Calu3 (cell line): ENCODE results near the gene C16orf87. TPM values are rescaled to one million over a fixed set of nuclear protein-coding genes. Genes with fewer than 3 reads are reported as not detected.

ENCODE experiments used
- BruUV-seq: library from RNA; stranded (reverse); fragments of 400-500 nt; replicated peaks from 2 replicates; lab custom pipeline; 2021; lab: Mats Ljungman, UMichigan
- CTCF ChIA-PET: fragments of 300-600 bp; sonication (Branson Sonifier 250); formaldehyde crosslinking; loops from one replicate; lab custom pipeline; 2022; ENCODE audit warnings: antibody characterized with exemption; lab: Charles Lee
- DNase-seq: peaks from one replicate; pipeline ENCODE4 v3.0.0; 2022
- H3K27ac Mint-ChIP-seq: one replicate; pipeline ENCODE4 v1.8.0; 2022; ENCODE audit warnings: mixed read lengths; ENCODE audit not compliant: unreplicated experiment
- H3K27me3 Mint-ChIP-seq: one replicate; pipeline ENCODE4 v1.8.0; 2022; ENCODE audit warnings: mixed read lengths; ENCODE audit not compliant: unreplicated experiment
- H3K36me3 Mint-ChIP-seq: one replicate; pipeline ENCODE4 v1.8.0; 2022; ENCODE audit warnings: mild to moderate bottlenecking, moderate library complexity, mixed read lengths; ENCODE audit not compliant: insufficient read depth, unreplicated experiment
- H3K4me1 Mint-ChIP-seq: one replicate; pipeline ENCODE4 v1.8.0; 2022; ENCODE audit warnings: mild to moderate bottlenecking, low read depth, mixed read lengths; ENCODE audit not compliant: unreplicated experiment
- H3K4me3 Mint-ChIP-seq: one replicate; pipeline ENCODE4 v1.8.0; 2022; ENCODE audit warnings: mild to moderate bottlenecking, low read depth, moderate library complexity, mixed read lengths; ENCODE audit not compliant: unreplicated experiment
- H3K9me3 Mint-ChIP-seq: one replicate; pipeline ENCODE4 v1.8.0; 2022; ENCODE audit warnings: low read depth, mixed read lengths; ENCODE audit not compliant: unreplicated experiment
- intact Hi-C: fragments of 100-400 bp; cut with micrococcal nuclease; formaldehyde crosslinking; loops from one replicate; pipeline ENCODE4 v1.10.0; 2022; ENCODE audit not compliant: unreplicated experiment
- total RNA-seq: library from RNA; stranded (reverse); gene quantifications from 2 replicates; pipeline ENCODE4 v1.2.3, GENCODE V29; 2022
- TF ChIP-seq, protein P1 (sequence below): fragments of 200-600 bp; IDR thresholded peaks from one replicate; pipeline ENCODE4 v1.8.0; 2022; ENCODE audit warnings: antibody characterized with exemption; ENCODE audit not compliant: unreplicated experiment

The C16orf87 gene
- total RNA-seq, 1 experiment from 2014 or later: 11.6 TPM

- Mint-ChIP-seq H3K27ac (no peak overlapping the region), H3K4me1 (peaks cover 18% of the 10 kb centered on the region), H3K27me3 (no peaks in the 10 kb centered on the region), H3K36me3 (no peaks in the 10 kb centered on the region), H3K9me3 (peaks cover 11% of the 10 kb centered on the region), H3K4me3 (no peak overlapping the region)
- DNase-seq: no peak
- intact Hi-C loops: no loop called here
- CTCF ChIA-PET: interaction anchor here (0.9 kb wide), 1 partner anchor 10 kb away, joined by 3 read pairs; no protein-coding TSS in a partner anchor
- BruUV-seq: no TSS peak
- TF ChIP-seq, protein P1, sequence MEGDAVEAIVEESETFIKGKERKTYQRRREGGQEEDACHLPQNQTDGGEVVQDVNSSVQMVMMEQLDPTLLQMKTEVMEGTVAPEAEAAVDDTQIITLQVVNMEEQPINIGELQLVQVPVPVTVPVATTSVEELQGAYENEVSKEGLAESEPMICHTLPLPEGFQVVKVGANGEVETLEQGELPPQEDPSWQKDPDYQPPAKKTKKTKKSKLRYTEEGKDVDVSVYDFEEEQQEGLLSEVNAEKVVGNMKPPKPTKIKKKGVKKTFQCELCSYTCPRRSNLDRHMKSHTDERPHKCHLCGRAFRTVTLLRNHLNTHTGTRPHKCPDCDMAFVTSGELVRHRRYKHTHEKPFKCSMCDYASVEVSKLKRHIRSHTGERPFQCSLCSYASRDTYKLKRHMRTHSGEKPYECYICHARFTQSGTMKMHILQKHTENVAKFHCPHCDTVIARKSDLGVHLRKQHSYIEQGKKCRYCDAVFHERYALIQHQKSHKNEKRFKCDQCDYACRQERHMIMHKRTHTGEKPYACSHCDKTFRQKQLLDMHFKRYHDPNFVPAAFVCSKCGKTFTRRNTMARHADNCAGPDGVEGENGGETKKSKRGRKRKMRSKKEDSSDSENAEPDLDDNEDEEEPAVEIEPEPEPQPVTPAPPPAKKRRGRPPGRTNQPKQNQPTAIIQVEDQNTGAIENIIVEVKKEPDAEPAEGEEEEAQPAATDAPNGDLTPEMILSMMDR: no peak
Measured at GRCh38 chr16:46811682-46812081, 19.3 kb downstream of the C16orf87 start.

- peaks cover 6% of the 10 kb centered on the region for H3K9me3 Mint-ChIP-seq
- no peak for DNase-seq
- H3K4me3 Mint-ChIP-seq: no peak overlapping the region
- TF ChIP-seq, protein P1: no peak
- intact Hi-C loops: no loop called here
- no peaks in the 10 kb centered on the region for H3K27me3 Mint-ChIP-seq
- H3K4me1 Mint-ChIP-seq: peaks cover 16% of the 10 kb centered on the region
- no peaks in the 10 kb centered on the region for H3K36me3 Mint-ChIP-seq
- BruUV-seq: no TSS peak
- H3K27ac Mint-ChIP-seq: no peak overlapping the region
- CTCF ChIA-PET: interaction anchor here (0.6 to 1.5 kb wide), 5 partner anchors 8 to 101 kb away, joined by 3 to 6 read pairs (median 5); no protein-coding TSS in a partner anchor
Measured at GRCh38 chr16:46808997-46809396, 22.0 kb downstream of the C16orf87 start.

DNA sequence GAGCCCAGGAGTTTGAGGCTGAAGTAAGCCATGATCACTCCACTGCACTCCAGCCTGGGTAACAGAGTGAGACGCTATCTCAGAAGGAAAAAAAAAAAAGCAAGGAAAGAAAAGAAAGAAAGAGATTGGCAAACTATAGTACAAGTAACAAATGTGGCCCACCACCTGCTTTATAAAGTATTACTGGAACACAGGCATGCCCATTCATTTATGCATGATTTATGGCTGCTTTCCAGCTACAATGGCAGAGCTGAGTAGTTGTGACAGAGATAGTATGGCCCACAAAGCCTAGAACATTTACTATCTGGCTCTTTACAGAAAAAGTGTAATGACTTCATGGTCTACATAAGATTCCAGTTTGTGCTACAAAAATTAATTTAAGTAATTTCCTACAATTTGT, 23.6 kb downstream of the C16orf87 start:
- TF ChIP-seq, protein P1: no peak
- H3K4me1 Mint-ChIP-seq: no peaks in the 10 kb centered on the region
- CTCF ChIA-PET: no interaction called here
- intact Hi-C loops: no loop called here
- no TSS peak for BruUV-seq
- DNase-seq: no peak
- no peaks in the 10 kb centered on the region for H3K27me3 Mint-ChIP-seq
- H3K4me3 Mint-ChIP-seq: no peak overlapping the region
- no peaks in the 10 kb centered on the region for H3K36me3 Mint-ChIP-seq
- no peaks in the 10 kb centered on the region for H3K9me3 Mint-ChIP-seq
- H3K27ac Mint-ChIP-seq: no peak overlapping the region

- TF ChIP-seq, protein P1: no peak
- CTCF ChIA-PET: no interaction called here
- no peak for DNase-seq
- BruUV-seq: no TSS peak
- Mint-ChIP-seq H3K4me3 (no peak overlapping the region), H3K36me3 (no peaks in the 10 kb centered on the region), H3K27ac (no peak overlapping the region), H3K27me3 (no peaks in the 10 kb centered on the region), H3K4me1 (peaks cover 8% of the 10 kb centered on the region), H3K9me3 (no peaks in the 10 kb centered on the region)
- intact Hi-C loops: loop anchor here (5.0 kb wide), 1 partner anchor 116 kb away; the partner anchor contains the start of genes ORC6 and VPS35
Measured at GRCh38 chr16:46803373-46803772, 27.6 kb downstream of the C16orf87 start.
